ENCODE results near the gene ADPRHL1. TPM values are rescaled to one million over a fixed set of nuclear protein-coding genes. Genes with fewer than 3 reads are reported as not detected.
A peak's percentile ranks its signal among the peaks of the same experiment; 100 is the strongest.

The ADPRHL1 gene
- total RNA-seq (2014; rRNA removed; shearing (Covaris generic)), result 2.3 and 3.3 TPM in 2 replicates

DNA sequence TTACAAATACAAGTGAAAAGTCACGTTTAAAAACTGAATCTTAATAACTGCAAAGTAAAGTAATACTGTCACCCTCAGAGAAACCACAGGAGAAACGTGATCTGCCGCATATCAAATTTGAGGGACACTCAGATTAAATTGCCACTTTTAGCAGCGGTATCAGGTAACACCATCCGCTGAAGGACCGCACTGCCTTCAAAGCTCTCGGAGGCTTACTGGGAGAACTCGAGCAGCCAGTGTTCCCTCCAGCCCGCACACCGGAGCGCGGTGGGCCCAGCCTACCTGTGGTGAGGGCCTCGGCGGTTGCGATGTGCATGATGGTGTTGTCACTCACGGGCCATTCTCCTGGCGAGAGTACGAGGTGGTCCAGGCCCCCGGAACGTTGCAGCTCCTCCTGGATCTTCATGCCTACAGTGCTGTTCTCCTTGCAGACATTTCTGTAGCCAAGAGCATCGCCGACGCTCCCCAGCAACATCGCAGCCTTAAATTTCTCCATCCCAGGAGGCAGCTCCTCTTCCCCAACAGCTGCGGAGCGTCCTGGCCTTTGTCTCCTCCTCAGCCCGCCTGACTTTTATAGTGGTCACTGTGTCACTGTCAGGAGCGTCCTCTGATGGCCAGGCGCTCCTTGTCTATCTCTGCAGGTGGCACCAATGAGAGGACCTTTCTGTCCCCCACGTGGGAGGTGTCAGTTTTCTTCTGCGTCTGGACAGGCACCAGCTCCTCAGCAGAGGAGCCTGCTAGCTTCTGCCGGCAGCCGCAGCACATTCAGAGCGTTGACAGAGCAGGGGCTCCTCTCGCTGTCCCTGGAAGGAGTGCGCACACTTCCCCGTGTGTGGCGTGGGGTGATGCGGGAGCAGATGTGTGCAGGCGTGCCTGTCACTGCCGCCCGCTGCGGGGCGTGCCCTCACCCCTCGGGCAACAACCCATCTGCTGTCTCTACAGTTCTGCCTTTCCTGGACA is at the start of gene ADPRHL1:
Gene ADPRHL1 (minus strand): TSS at position 547 of the 960 bp plus-strand sequence. CDS start 51 bp downstream, at position 496.
- in situ Hi-C loops (cut with HindIII; ENCODE audit: low sequenced_read_pairs), result no loop called here
- DNase-seq (ENCODE audit: low spot score), result peak; percentile 22

DNA sequence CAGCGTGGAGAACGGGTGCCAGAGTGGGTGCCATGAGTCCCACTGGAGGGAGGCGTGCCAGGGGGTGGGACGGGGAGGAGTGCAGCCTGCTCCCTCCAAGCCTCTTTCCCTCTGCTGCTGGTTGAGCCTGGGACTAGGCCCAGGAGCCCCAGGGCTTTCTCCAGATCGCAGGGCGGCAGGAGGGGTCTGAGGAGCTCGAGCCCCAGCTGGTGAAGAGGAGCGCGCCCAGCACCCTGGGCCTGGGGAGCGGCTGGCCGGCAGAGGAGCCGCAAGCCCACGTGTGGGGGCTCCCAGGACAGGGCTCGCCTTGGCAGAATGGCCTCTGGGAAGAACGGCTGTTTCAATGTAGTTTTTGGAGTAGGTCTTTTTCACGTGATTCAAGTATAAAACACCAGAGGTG is 49.4 kb upstream of the ADPRHL1 start:
- in situ Hi-C loops (cut with HindIII; ENCODE audit: low sequenced_read_pairs), result loop anchor here (10.0 kb wide), 1 partner anchor 52 kb away; no protein-coding TSS in a partner anchor
- no peak for DNase-seq (ENCODE audit: low spot score)

DNA sequence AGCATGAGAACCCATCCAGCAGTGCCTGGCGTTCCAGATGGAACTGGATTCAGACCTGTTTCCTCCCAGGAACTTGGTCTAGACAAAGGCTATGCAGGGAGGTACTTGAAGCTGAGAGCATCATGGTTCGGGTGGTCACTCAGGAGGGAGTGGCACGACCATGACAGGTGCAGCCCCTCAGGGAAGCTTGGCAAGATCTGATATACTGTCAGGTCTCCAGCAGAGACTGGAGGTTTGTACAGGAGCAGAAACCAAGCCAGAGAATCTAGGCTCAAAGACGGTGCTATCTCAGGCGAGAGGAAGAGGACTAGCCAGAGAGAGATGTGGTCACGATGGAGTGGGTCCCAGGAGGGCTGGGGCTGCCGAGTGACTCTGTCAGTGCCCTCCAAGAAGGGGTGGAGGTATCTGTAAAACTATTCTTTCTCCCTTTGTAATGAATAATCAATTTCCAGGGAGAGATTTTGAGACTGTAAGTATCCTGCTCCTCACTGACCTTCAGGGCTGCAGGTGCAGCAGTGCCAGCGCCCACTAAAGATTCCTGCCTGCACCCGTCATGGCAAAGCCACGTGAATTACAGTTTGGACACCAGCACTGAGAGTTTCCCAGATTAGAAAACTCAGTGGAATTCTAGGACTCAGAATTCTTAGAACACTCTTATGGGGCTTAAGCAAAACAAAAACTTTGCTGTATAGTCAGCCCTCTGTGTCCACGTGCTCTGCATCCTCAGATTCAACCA is 47.4 kb upstream of the ADPRHL1 start:
- peak; percentile 67 for DNase-seq (ENCODE audit: low spot score)
- in situ Hi-C loops (cut with HindIII; ENCODE audit: low sequenced_read_pairs), result loop anchor here (10.0 kb wide), 1 partner anchor 54 kb away; no protein-coding TSS in a partner anchor

DNA sequence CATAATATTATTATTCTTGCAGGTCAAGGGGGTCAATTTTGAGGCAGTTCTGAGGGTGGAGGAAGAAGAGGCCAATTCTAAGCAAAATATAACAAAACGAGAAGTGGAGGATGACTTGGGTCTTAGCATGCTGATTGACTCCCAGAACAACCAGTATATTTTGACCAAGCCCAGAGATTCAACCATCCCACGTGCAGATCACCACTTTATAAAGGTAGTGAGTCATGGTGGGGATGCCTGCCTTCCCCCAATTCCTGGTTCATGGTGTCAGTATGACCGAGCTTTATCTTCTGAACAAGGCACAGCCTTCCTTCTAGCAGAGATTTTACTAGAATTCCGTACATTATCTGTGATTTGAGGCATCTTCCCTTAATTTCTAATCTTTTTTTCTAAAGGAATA is 46.6 kb upstream of the ADPRHL1 start:
- DNase-seq (ENCODE audit: low spot score), result no peak
- in situ Hi-C loops (cut with HindIII; ENCODE audit: low sequenced_read_pairs), result loop anchor here (10.0 kb wide), 1 partner anchor 55 kb away; no protein-coding TSS in a partner anchor

DNA sequence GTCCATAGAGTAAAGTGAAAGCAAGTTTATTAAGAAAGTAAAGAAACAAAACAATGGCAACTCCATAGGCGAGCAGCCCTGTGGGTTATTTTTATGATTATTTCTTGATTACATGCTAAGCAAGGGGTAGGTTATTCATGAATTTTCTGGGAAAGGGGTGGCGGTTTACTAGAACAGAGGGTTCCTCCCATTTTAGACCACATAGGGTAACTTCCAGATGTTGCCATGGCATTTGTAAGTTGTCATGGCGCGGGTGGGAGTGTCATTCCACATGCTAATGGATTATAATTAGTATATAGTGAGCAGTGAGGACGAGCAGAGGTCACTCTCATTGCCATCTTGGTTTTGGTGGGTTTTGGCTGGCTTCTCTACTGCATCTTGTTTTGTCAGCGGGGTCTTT is 45.6 kb upstream of the ADPRHL1 start:
- DNase-seq (ENCODE audit: low spot score), result no peak
- in situ Hi-C loops (cut with HindIII; ENCODE audit: low sequenced_read_pairs), result no loop called here

DNA sequence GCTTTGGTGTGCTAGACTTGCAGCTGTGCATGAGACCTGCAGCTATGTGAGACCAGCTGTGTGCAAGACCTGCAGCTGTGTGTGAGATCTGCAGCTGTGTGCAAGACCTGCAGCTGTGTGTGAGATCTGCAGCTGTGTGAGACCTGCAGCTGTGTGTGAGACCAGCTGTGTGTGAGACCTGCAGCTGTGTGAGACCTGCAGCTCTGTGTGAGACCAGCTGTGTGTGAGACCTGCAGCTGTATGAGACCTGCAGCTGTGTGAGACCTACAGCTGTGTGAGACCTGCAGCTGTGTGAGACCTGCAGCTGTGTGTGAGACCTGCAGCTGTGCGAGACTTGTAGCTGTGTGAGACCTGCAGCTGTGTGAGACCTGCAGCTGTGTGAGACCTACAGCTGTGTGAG is 43.9 kb upstream of the ADPRHL1 start:
- DNase-seq (ENCODE audit: low spot score), result no peak
- in situ Hi-C loops (cut with HindIII; ENCODE audit: low sequenced_read_pairs), result no loop called here

DNA sequence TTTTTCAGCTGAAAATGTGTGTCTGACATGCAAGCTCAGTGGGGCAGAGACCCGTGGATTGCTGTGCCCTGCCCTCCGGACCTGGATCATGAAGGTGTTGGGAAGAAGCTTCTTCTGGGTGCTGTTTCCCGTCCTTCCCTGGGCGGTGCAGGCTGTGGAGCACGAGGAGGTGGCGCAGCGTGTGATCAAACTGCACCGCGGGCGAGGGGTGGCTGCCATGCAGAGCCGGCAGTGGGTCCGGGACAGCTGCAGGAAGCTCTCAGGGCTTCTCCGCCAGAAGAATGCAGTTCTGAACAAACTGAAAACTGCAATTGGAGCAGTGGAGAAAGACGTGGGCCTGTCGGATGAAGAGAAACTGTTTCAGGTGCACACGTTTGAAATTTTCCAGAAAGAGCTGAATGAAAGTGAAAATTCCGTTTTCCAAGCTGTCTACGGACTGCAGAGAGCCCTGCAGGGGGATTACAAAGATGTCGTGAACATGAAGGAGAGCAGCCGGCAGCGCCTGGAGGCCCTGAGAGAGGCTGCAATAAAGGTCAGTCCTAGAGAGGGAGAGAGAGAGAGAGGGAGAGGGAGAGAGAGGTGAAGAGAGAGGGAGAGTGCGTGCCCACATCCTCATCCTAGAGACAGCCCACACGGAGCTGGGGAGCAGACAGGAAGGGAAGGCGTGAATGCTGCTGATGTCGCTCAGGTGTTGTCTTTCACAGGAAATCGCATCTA is 42.4 kb upstream of the ADPRHL1 start:
- in situ Hi-C loops (cut with HindIII; ENCODE audit: low sequenced_read_pairs), result no loop called here
- peak; percentile 52 for DNase-seq (ENCODE audit: low spot score)

DNA sequence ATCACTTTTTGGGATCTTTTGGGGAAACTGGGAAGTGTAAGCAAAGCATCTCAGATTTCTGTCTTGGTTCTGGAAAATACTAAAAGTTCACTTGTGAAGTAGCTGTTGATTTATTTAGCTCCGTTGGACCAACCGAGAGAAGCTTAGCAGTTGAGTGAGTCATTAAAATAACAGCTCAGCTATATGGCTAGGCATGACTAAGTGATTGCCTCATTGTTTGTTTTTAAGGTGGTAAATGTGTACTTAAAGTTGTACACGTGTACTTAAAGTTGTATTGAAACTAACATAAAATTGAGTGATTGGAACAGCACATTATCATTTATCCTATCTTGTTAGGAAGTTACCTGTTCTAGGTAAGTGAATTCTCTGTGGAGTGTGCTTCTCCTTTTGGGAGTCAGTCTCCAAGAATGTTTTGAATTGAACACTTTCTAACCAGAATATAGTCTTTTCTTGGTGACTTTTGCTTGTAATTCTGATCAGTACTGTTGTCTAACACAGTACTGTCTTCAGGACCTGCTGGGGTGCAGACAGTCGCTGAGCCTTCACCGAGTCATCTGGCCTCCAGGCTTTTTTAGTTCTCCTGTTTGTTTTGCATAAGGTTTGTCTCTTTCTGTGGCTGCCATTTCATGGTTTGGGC is 40.1 kb upstream of the ADPRHL1 start:
- in situ Hi-C loops (cut with HindIII; ENCODE audit: low sequenced_read_pairs), result no loop called here
- DNase-seq (ENCODE audit: low spot score), result no peak

DNA sequence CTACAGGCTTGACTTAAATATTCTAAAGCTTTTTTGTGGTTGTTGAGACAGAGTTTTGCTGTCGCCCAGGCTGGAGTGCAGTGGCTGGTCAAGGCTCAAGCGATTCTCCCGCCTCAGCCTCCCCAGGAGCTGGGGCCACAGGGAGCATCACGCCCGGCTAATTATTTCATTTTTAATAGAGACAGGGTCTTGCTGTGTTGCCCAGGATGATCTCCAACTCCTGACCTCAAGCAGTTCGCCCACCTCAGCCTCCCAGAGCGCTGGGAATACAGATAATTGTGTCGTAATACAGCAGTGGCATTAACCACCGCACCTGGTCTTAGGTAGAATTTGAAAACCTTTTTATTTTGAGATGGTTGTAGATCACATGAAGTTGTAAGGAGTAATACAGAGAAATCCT is 38.7 kb upstream of the ADPRHL1 start:
- in situ Hi-C loops (cut with HindIII; ENCODE audit: low sequenced_read_pairs), result no loop called here
- DNase-seq (ENCODE audit: low spot score), result no peak

DNA sequence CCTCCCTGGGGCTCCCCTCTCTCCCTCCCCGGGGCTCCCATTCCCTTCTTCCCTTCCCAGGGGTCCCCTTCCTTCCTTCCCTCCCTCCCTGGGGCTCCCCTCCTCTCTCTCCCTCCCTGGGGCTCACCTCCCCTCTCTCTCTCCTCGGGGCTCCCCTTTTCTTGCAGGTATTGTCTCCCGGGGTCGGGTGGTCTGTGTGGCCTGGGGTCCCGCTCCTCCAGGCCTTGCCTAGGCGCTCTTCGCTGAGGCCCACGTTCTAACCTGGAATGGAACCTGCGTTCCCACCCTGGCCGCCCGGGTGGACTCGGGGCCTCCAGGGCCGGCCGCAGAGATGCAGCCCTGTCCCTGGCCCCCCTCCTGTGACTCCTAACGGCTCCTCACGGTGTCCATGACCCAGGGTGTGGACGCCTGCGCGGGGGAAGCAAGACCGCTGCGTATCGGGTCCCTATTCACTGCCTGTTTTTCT is 38.2 kb upstream of the ADPRHL1 start:
- DNase-seq (ENCODE audit: low spot score), result no peak
- in situ Hi-C loops (cut with HindIII; ENCODE audit: low sequenced_read_pairs), result no loop called here

DNA sequence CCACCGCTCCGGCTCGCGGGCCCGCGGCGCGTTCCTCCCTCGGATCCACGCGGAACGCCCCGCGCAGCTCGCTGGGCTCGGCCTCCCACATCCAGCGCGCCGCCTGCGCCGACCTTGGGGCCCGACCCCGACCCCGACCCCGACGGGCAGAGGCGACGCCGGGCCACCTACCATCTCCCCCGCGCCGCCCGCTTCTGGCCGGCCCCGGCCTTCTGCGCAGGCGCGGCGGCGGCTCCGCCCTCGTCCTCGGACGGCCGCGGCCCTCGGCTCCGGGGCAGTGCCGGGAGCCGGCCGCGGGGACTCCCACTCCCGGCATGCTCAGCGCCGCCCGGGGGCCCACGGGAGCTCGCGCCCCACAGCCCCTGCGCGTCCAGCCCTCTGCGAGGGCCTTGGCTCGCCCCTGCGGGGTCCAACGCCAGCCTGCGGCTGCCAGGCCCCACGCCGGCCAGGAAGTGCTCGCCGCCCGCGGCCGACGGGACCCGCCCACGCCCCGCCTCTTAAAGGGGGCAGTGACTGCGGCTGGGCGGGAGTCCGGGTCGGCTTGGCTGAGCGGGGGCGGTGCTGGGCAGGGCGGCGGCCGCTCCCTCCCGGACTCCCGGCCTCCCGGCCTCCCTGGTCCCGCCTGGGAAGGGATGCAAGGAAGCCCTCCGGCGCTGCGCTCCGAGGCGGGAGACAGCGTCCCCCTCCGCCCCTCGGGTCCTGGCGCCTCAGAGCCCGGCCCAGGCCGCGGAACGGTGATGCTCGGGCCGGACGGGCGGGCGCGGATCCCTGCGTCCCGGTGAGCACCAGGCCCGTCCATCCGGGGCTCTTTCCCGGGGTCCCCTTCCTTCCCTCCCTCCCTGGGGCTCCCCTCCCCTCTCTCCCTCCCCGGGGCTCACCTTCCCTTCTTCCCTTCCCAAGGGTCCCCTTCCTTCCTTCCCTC is 37.5 kb upstream of the ADPRHL1 start, which contains the start of gene DCUN1D2:
Gene DCUN1D2 (minus strand): TSS at position 216 of the 922 bp plus-strand sequence. CDS start 42 bp downstream, at position 174.
- in situ Hi-C loops (cut with HindIII; ENCODE audit: low sequenced_read_pairs), result no loop called here
- peak; percentile 94 for DNase-seq (ENCODE audit: low spot score)

DNA sequence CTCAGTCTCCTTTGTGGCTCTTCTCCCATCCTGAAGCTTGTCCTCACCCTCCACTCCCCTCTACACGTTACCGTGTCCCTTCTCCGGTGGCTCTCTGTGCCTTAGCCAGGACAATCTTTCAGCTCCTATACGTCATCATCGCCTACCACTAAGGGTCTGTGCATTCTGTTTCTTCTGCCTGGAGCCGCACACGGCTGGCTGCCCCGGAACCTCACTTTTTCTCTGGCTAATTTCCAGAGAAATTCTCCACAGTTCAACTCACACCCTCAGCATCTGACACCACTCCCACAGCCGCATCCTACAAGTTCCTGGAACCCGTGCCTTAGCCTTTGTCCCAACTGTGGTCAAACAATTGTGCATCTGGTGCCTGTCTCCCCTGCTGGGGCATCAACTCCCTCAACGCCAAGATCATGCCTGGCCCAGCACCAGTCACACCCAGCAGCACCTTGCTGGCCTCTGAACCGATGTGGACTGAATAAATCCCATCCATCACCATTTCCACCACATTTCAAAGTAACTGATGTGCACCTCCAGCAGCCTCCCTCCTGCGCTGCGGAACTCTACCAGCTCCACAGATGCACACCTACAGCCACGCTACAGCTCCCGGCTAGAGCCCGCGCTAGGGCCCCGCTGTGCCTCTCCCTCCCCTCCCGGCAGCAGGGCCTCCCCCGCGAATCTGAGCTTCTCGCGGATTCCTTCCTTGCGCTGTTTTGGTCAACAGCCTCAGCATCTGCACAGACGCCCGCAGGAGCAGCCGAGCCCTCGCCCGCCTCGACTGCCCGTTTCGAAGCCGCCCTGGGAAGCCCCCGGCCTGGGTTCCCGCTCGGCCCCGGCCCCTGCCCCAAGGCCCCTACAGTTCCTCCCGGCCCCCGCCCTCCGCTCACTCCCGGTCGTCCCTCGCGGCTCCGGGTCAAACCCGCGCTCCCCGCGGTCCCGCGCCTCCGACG is 36.5 kb upstream of the ADPRHL1 start:
- peak; percentile 47 for DNase-seq (ENCODE audit: low spot score)
- in situ Hi-C loops (cut with HindIII; ENCODE audit: low sequenced_read_pairs), result no loop called here

DNA sequence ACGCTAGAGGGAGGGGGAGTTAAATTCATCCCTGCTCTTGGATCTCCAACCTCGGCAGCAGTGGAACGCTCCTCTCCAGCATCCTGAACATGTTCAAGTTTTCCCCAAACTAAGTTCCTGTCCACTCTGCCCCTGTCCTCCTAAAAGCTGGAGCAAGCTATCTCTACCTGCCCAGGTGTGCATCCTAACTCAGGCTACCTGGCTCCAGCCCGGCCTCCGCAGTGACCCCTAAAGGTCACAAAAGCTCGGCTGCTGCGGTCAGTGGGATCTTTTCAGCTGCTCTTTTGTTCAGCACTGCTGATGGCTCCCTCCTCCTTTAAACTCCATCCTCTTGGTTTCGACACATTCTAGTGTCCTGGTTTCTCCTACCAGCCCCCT is 35.9 kb upstream of the ADPRHL1 start:
- DNase-seq (ENCODE audit: low spot score), result no peak
- in situ Hi-C loops (cut with HindIII; ENCODE audit: low sequenced_read_pairs), result no loop called here

DNA sequence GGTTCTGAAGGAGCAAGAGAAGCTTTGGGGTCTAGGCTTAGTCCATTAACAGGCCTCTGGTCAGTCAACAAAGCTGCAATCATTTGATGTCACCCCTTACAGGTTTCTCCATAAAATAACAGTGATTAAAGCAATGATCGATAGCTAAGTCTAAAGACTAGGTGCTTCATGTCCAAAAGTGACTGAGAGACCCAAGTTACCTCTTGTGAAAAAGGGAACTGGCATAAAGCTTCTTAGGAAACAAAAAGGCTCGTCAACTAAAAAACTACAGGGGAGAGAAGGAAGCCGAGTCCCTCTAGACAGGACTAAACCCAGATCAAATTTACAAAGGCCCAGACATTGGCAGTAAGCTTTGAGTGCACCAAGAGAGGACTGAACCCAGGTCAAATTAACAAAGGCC is 35.0 kb upstream of the ADPRHL1 start:
- in situ Hi-C loops (cut with HindIII; ENCODE audit: low sequenced_read_pairs), result no loop called here
- DNase-seq (ENCODE audit: low spot score), result no peak

DNA sequence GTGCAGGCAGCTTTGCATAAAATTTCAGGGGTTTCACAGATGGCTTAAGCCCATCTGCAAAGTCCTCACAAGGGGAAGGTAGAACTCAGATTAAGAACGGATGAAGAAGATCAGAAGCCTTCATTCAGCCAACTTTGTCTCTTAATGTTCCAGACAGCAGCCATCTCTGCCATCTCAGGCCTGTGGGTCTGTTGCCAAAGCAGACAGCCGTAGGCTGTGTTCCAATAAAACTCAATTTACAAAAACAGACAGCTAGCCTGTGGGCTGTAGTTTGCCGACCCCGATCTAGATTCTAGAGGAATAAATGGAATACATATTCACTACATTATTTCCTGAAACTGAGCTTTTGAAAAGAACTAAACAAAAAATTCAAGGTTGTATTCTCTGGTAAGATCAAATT is 33.4 kb upstream of the ADPRHL1 start:
- DNase-seq (ENCODE audit: low spot score), result no peak
- in situ Hi-C loops (cut with HindIII; ENCODE audit: low sequenced_read_pairs), result no loop called here

DNA sequence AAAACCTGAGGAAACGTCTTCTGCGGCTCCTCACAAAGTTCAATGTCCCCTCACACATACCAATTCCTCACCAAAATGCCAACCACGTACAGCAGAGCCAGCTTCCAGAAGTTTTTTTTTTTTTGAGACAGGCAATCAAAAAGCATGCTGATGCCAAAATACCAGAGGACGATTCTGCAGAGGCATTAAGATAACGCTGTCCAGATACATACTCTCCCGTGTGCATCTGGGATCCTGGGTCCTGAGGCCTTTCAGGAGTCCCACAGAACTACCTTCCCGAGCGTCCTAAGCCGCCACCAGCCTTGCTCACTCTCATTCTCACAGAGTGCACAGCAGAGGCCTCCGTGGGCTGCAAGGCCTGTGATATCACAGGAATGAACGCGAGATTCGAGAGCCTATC is 32.3 kb upstream of the ADPRHL1 start:
- in situ Hi-C loops (cut with HindIII; ENCODE audit: low sequenced_read_pairs), result no loop called here
- DNase-seq (ENCODE audit: low spot score), result no peak

Measured in G401 (cell line).